Lung (tissue), 12 donors: ENCODE results near the gene ITPA. TPM values are rescaled to one million over a fixed set of nuclear protein-coding genes. Genes with fewer than 3 reads are reported as not detected.
"Not testable (repeated sequence)": the region's sequence is repeated elsewhere in the genome, so short reads cannot be mapped to it uniquely, and the experiment has no call there.

ENCODE experiments used
- ATAC-seq: fragments of 200-7000 bp; cut with Tn5 transposase; one replicate; pipeline ENCODE4 v1.9.1; 2020; ENCODE audit warnings: moderate number of reproducible peaks; ENCODE audit not compliant: insufficient read depth, low FRiP score
- DNase-seq, 3 donors: peaks; one replicate each; pipeline ENCODE4 v3.0.0-alpha.2; 2013 to 2017
- H3K27ac ChIP-seq, 2 donors: one replicate each; pipeline ENCODE4 v1.5.1; 2013; ENCODE audit warnings: mild to moderate bottlenecking in 2 of 2, moderate library complexity in 2 of 2, control low read depth in 1 of 2, inconsistent platforms in 1 of 2, low read depth in 1 of 2, low read length in 1 of 2
- H3K27me3 ChIP-seq, 3 donors: one replicate each; pipeline ENCODE4 v1.5.1; 2013; ENCODE audit warnings: low read length in 2 of 3; ENCODE audit not compliant: control insufficient read depth in 3 of 3, insufficient read depth in 3 of 3
- H3K36me3 ChIP-seq, 4 donors: one replicate each; pipeline ENCODE4 v1.5.1; 2013; ENCODE audit warnings: low read length in 4 of 4, mild to moderate bottlenecking in 1 of 4, moderate library complexity in 1 of 4; ENCODE audit not compliant: control insufficient read depth in 4 of 4, insufficient read depth in 4 of 4
- H3K4me1 ChIP-seq, 5 donors: one replicate each; pipeline ENCODE4 v1.5.1; 2013; ENCODE audit warnings: low read length in 5 of 5, mild to moderate bottlenecking in 2 of 5, moderate library complexity in 1 of 5; ENCODE audit not compliant: control insufficient read depth in 5 of 5, insufficient read depth in 5 of 5
- H3K4me3 ChIP-seq: one replicate; pipeline ENCODE4 v1.5.1; 2013; ENCODE audit warnings: mild to moderate bottlenecking, control low read depth, moderate library complexity
- H3K9ac ChIP-seq, 2 donors: one replicate each; pipeline ENCODE4 v1.5.1; 2013; ENCODE audit warnings: low read length in 2 of 2, control low read depth in 1 of 2; ENCODE audit not compliant: insufficient read depth in 1 of 2
- H3K9me3 ChIP-seq, 4 donors: one replicate each; pipeline ENCODE4 v1.5.1; 2013; ENCODE audit warnings: low read length in 3 of 4, mild to moderate bottlenecking in 1 of 4, moderate library complexity in 1 of 4; ENCODE audit not compliant: control insufficient read depth in 4 of 4, insufficient read depth in 3 of 4
- CTCF ChIP-seq: IDR thresholded peaks from 2 replicates; pipeline ENCODE4 v1.5.1; 2012; ENCODE audit warnings: mild to moderate bottlenecking; ENCODE audit errors: control extremely low read depth, extremely low read depth
- WGBS, 2 donors: extraction: QIAGEN DNeasy Blood & Tissue Kit; methylation state at CpG; one replicate each; pipeline ENCODE4 v1.1.7; 2013; 5-methylcytosine and 5-hydroxymethylcytosine counted together
- polyA plus RNA-seq, 2 donors: library from polyadenylated mRNA; stranded (reverse); fragments of 200-250 nt; gene quantifications; one replicate each; pipeline ENCODE4 v1.2.1, GENCODE V29; 2013
- total RNA-seq, 2 donors: library from RNA; depleted of rRNA in 1 of 2; stranded (reverse); fragments of >200 nt in 1 of 2; gene quantifications; one replicate each; pipeline ENCODE4 v1.2.1, GENCODE V29; 2014 to 2021
- donor health status: control.
- donor health status: control.
- donor health status: Bipolar disorder and iron deficiency.
- donor health status: healthy.
- donor health status: DM: yes; HTN: yes; CAD: no.

ITPA gene
- total and polyA plus RNA-seq, 4 donors, result 32.7 to 95.8 (median 66.1) TPM

- no peaks in the 10 kb centered on the region for H3K9me3 ChIP-seq
- peak overlapping the region; percentile 76 to 78 for H3K27ac ChIP-seq
- H3K27me3 ChIP-seq, result no peaks in the 10 kb centered on the region
- peak overlapping the region; percentile 69 for H3K4me3 ChIP-seq
- no peak for TF ChIP-seq CTCF
- H3K9ac ChIP-seq, result peak overlapping the region; percentile 82 to 89
- no peak for ATAC-seq
- peaks cover 0 to 21% (median 7%) of the 10 kb centered on the region in 5 donors for H3K4me1 ChIP-seq
- peak in 1 of 3 donors; percentile 13 for DNase-seq
- 3 to 5% methylated on average over 10 of the region's 10 CpGs for WGBS, 2 donors
- peaks cover 0 to 13% (median 3%) of the 10 kb centered on the region in 4 donors for H3K36me3 ChIP-seq
Measured at GRCh38 chr20:3208786-3209256, 477 bp upstream of the ITPA start.

GRCh38 chr20:3209946-3210317 lies 634 bp downstream of the ITPA start:
- Histone ChIP-seq H3K36me3 (peaks cover 0 to 16% (median 4%) of the 10 kb centered on the region in 4 donors), H3K4me3 (peak overlapping the region; percentile 69), H3K27ac (peak overlapping the region; percentile 76 to 78), H3K27me3 (no peaks in the 10 kb centered on the region), H3K9me3 (no peaks in the 10 kb centered on the region), H3K9ac (peak overlapping the region; percentile 82 to 89), H3K4me1 (peaks cover 0 to 18% (median 7%) of the 10 kb centered on the region in 5 donors)
- DNase-seq, result no peak
- WGBS, 2 donors, result 2% methylated on average over 10 of the region's 10 CpGs
- no peak for ATAC-seq
- no peak for TF ChIP-seq CTCF

- 76 to 87% methylated on average over 2 of the region's 2 CpGs for WGBS, 2 donors
- DNase-seq (no peak), ATAC-seq (no peak)
- H3K4me3 ChIP-seq, result no peak overlapping the region
- H3K9ac ChIP-seq, result peak overlapping the region; percentile 65 to 82
- peaks cover 0 to 19% (median 5%) of the 10 kb centered on the region in 4 donors for H3K36me3 ChIP-seq
- no peak overlapping the region for H3K27ac ChIP-seq
- H3K9me3 ChIP-seq, result no peaks in the 10 kb centered on the region
- H3K27me3 ChIP-seq, result no peaks in the 10 kb centered on the region
- no peak for TF ChIP-seq CTCF
- peaks cover 0 to 18% (median 7%) of the 10 kb centered on the region in 5 donors for H3K4me1 ChIP-seq
Measured at GRCh38 chr20:3210346-3210745, 1.0 kb downstream of the ITPA start.

- Histone ChIP-seq H3K9me3 (no peaks in the 10 kb centered on the region), H3K4me3 (no peak overlapping the region), H3K27ac (no peak overlapping the region), H3K36me3 (peaks cover 0 to 20% (median 9%) of the 10 kb centered on the region in 4 donors), H3K4me1 (peaks cover 0 to 16% (median 7%) of the 10 kb centered on the region in 5 donors), H3K9ac (no peak overlapping the region), H3K27me3 (no peaks in the 10 kb centered on the region)
- WGBS, 2 donors, result 95 to 96% methylated on average over 7 of the region's 7 CpGs
- TF ChIP-seq CTCF, result no peak
- DNase-seq (no peak), ATAC-seq (no peak)
Measured at GRCh38 chr20:3213226-3213625, 3.9 kb downstream of the ITPA start.

- H3K27ac ChIP-seq, H3K4me1 ChIP-seq, H3K4me3 ChIP-seq, H3K27me3 ChIP-seq, H3K9ac ChIP-seq, ATAC-seq, H3K9me3 ChIP-seq, DNase-seq: not testable (repeated sequence)
- 89 to 94% methylated on average over 7 of the region's 7 CpGs for WGBS, 2 donors
- peaks cover 0 to 22% (median 12%) of the 10 kb centered on the region in 4 donors for H3K36me3 ChIP-seq
Measured at GRCh38 chr20:3215359-3215917, 6.1 kb downstream of the ITPA start.
